Suprapubic skin (tissue), 4 donors: ENCODE data around the gene TAGLN2.

ENCODE experiments used
- CTCF ChIP-seq, 2 donors: fragments of 200-600 bp in 1 of 2; fragments of 450-650 bp in 1 of 2; sonication (generic) in 1 of 2; IDR thresholded peaks; one replicate each; pipeline ENCODE4 v1.5.1; 2016 to 2019; ENCODE audit warnings: antibody characterized with exemption in 2 of 2, mild to moderate bottlenecking in 1 of 2, moderate library complexity in 1 of 2
- EP300 ChIP-seq: sonication (generic); formaldehyde crosslinking; IDR thresholded peaks from one replicate; pipeline ENCODE4 v1.6.1; 2017; ENCODE audit warnings: antibody characterized with exemption
- POLR2A ChIP-seq, 2 donors: fragments of 450-650 bp; IDR thresholded peaks; one replicate each; pipeline ENCODE4 v1.6.1; 2017; ENCODE audit warnings: antibody characterized with exemption in 2 of 2, mild to moderate bottlenecking in 2 of 2, moderate library complexity in 2 of 2
- POLR2AphosphoS5 ChIP-seq, 3 donors: sonication (generic); formaldehyde crosslinking; IDR thresholded peaks; one replicate each; pipeline ENCODE4 v1.6.1; 2017; ENCODE audit warnings: antibody characterized with exemption in 3 of 3

- TF ChIP-seq CTCF (IDR thresholded peaks at IDR 0.05), result no peak
- no peak for TF ChIP-seq POLR2A (IDR thresholded peaks at IDR 0.05)
- no peak for TF ChIP-seq EP300
- no peak for TF ChIP-seq POLR2AphosphoS5 (IDR thresholded peaks at IDR 0.05)
These were observed 6.7 kb downstream of the TAGLN2 start for GRCh38 chr1:159918352-159919200.
